Measurements from ENCODE around the gene CAPN13. TPM values are rescaled to one million over a fixed set of nuclear protein-coding genes. Genes with fewer than 3 reads are reported as not detected.

CAPN13 gene
- total RNA-seq, 1 experiment from 2014 or later, result not detected

GRCh38 chr2:30686669-30687068 is 120.6 kb downstream of the CAPN13 start:
- no peaks in the 10 kb centered on the region for H3K9me3 Mint-ChIP-seq (ENCODE audit: unreplicated experiment)
- CTCF ChIA-PET, result interaction anchor here (0.5 to 2.8 kb wide), 7 partner anchors 16 to 597 kb away, joined by 3 to 10 read pairs (median 5); no protein-coding TSS in a partner anchor
- TF ChIP-seq, protein P1, sequence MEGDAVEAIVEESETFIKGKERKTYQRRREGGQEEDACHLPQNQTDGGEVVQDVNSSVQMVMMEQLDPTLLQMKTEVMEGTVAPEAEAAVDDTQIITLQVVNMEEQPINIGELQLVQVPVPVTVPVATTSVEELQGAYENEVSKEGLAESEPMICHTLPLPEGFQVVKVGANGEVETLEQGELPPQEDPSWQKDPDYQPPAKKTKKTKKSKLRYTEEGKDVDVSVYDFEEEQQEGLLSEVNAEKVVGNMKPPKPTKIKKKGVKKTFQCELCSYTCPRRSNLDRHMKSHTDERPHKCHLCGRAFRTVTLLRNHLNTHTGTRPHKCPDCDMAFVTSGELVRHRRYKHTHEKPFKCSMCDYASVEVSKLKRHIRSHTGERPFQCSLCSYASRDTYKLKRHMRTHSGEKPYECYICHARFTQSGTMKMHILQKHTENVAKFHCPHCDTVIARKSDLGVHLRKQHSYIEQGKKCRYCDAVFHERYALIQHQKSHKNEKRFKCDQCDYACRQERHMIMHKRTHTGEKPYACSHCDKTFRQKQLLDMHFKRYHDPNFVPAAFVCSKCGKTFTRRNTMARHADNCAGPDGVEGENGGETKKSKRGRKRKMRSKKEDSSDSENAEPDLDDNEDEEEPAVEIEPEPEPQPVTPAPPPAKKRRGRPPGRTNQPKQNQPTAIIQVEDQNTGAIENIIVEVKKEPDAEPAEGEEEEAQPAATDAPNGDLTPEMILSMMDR (IDR thresholded peaks at IDR 0.05; ENCODE audit: unreplicated experiment), result no peak
- H3K27ac Mint-ChIP-seq (ENCODE audit: low read depth, unreplicated experiment), result no peak overlapping the region
- DNase-seq (ENCODE audit: unreplicated experiment), result no peak
- no peaks in the 10 kb centered on the region for H3K36me3 Mint-ChIP-seq (ENCODE audit: insufficient read depth, unreplicated experiment)
- no peak overlapping the region for H3K4me3 Mint-ChIP-seq (ENCODE audit: unreplicated experiment)
- H3K4me1 Mint-ChIP-seq (ENCODE audit: insufficient read depth, unreplicated experiment), result no peaks in the 10 kb centered on the region
- BruUV-seq (replicated peaks), result no TSS peak
- POLR2A ChIA-PET, result interaction anchor here (0.5 kb wide), 1 partner anchor 219 kb away, joined by 3 read pairs; no protein-coding TSS in a partner anchor
- intact Hi-C loops (cut with micrococcal nuclease), result no loop called here
- no peaks in the 10 kb centered on the region for H3K27me3 Mint-ChIP-seq (ENCODE audit: insufficient read depth, unreplicated experiment)

DNA sequence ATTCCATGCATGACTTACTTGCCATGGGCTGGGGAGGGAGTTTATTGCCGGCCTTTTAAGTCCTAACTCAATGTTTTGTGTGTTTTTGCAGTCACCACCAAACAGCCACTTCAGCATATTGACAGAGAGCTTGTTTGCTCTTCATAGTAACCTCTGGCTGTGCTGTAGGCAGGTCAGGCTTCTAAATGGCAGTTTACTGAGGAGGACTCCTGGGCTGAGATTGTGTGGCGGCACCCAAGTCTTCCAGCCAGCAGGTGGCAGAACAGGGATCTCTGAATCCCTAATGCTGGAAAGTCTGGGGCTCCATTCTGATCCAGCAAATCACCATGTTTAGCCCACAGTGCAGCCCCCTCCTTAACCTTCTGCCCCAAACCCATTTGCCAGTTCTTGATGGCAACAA is 121.2 kb downstream of the CAPN13 start:
- CTCF ChIA-PET, result interaction anchor here (1.4 to 2.8 kb wide), 4 partner anchors 17 to 478 kb away, joined by 5 to 10 read pairs (median 6); no protein-coding TSS in a partner anchor

GRCh38 chr2:30684996-30685395 is 122.2 kb downstream of the CAPN13 start:
- BruUV-seq (replicated peaks), result no TSS peak
- POLR2A ChIA-PET, result no interaction called here
- intact Hi-C loops (cut with micrococcal nuclease), result no loop called here

More for the DNA sequence above, 121.2 kb downstream of the CAPN13 start:
- Mint-ChIP-seq H3K4me1 (ENCODE audit: insufficient read depth, unreplicated experiment) (no peaks in the 10 kb centered on the region), H3K36me3 (ENCODE audit: insufficient read depth, unreplicated experiment) (no peaks in the 10 kb centered on the region), H3K4me3 (ENCODE audit: unreplicated experiment) (no peak overlapping the region), H3K9me3 (ENCODE audit: unreplicated experiment) (no peaks in the 10 kb centered on the region), H3K27me3 (ENCODE audit: insufficient read depth, unreplicated experiment) (no peaks in the 10 kb centered on the region), H3K27ac (ENCODE audit: low read depth, unreplicated experiment) (no peak overlapping the region)
- no TSS peak for BruUV-seq (replicated peaks)
- POLR2A ChIA-PET, result no interaction called here
- TF ChIP-seq, protein P1 (IDR thresholded peaks at IDR 0.05; ENCODE audit: unreplicated experiment), result no peak
- intact Hi-C loops (cut with micrococcal nuclease), result no loop called here
- DNase-seq (ENCODE audit: unreplicated experiment), result no peak

GRCh38 chr2:30684516-30684915 is 122.7 kb downstream of the CAPN13 start:
- TF ChIP-seq, protein P1 (IDR thresholded peaks at IDR 0.05; ENCODE audit: unreplicated experiment), result no peak
- Mint-ChIP-seq H3K9me3 (ENCODE audit: unreplicated experiment) (no peaks in the 10 kb centered on the region), H3K27ac (ENCODE audit: low read depth, unreplicated experiment) (no peak overlapping the region), H3K4me1 (ENCODE audit: insufficient read depth, unreplicated experiment) (no peaks in the 10 kb centered on the region), H3K27me3 (ENCODE audit: insufficient read depth, unreplicated experiment) (no peaks in the 10 kb centered on the region), H3K36me3 (ENCODE audit: insufficient read depth, unreplicated experiment) (no peaks in the 10 kb centered on the region), H3K4me3 (ENCODE audit: unreplicated experiment) (no peak overlapping the region)
- intact Hi-C loops (cut with micrococcal nuclease), result no loop called here
- ChIA-PET POLR2A (no interaction called here), CTCF (no interaction called here)
- DNase-seq (ENCODE audit: unreplicated experiment), result no peak
- no TSS peak for BruUV-seq (replicated peaks)

More at GRCh38 chr2:30684996-30685395, 122.2 kb downstream of the CAPN13 start:
- TF ChIP-seq, protein P1 (IDR thresholded peaks at IDR 0.05; ENCODE audit: unreplicated experiment), result no peak
- H3K36me3 Mint-ChIP-seq (ENCODE audit: insufficient read depth, unreplicated experiment), result no peaks in the 10 kb centered on the region
- H3K27ac Mint-ChIP-seq (ENCODE audit: low read depth, unreplicated experiment), result no peak overlapping the region
- H3K27me3 Mint-ChIP-seq (ENCODE audit: insufficient read depth, unreplicated experiment), result no peaks in the 10 kb centered on the region
- H3K4me3 Mint-ChIP-seq (ENCODE audit: unreplicated experiment), result no peak overlapping the region
- no peak for DNase-seq (ENCODE audit: unreplicated experiment)
- CTCF ChIA-PET, result interaction anchor here (0.8 kb wide), 1 partner anchor 957 kb away, joined by 4 read pairs; no protein-coding TSS in a partner anchor
- H3K9me3 Mint-ChIP-seq (ENCODE audit: unreplicated experiment), result no peaks in the 10 kb centered on the region
- no peaks in the 10 kb centered on the region for H3K4me1 Mint-ChIP-seq (ENCODE audit: insufficient read depth, unreplicated experiment)
